Measurements from ENCODE around the gene MRNIP. TPM values are rescaled to one million over a fixed set of nuclear protein-coding genes. Genes with fewer than 3 reads are reported as not detected.

MRNIP gene
- polyA plus RNA-seq, 2 of the 4 experiments (the other 2 are of a cell fraction) = 21.4 to 29.7 TPM

GRCh38 chr5:179889885-179890284, 31.3 kb upstream of the MRNIP start:
- DNase-seq (ENCODE audit: low read depth in 1 of 2, low spot score in 1 of 2) (no peak), ATAC-seq (no peak), FAIRE-seq (no peak)
- CTCF ChIA-PET = interaction anchor here (0.6 to 0.9 kb wide), 2 partner anchors 11 to 398 kb away, joined by 3 to 4 read pairs; no protein-coding TSS in a partner anchor
- 91% methylated on average over 13 of the region's 13 CpGs for WGBS (ENCODE audit: missing lambda C conversion rate)
- H3K4me3 ChIP-seq = no peak overlapping the region
- TF ChIP-seq CHD2 (IDR thresholded peaks at IDR 0.05; ENCODE audit: low read length, partially characterized antibody) (no peak), JUN (IDR thresholded peaks at IDR 0.05) (no peak), RARB (CRISPR knock-in tag; IDR thresholded peaks at IDR 0.05) (no peak), ZC3H11A (IDR thresholded peaks at IDR 0.05) (no peak), HDAC2 (IDR thresholded peaks at IDR 0.05) (no peak), POLR2A (IDR thresholded peaks at IDR 0.05; ENCODE audit: low read length) (no peak)
- TF ChIP-seq, protein P1, sequence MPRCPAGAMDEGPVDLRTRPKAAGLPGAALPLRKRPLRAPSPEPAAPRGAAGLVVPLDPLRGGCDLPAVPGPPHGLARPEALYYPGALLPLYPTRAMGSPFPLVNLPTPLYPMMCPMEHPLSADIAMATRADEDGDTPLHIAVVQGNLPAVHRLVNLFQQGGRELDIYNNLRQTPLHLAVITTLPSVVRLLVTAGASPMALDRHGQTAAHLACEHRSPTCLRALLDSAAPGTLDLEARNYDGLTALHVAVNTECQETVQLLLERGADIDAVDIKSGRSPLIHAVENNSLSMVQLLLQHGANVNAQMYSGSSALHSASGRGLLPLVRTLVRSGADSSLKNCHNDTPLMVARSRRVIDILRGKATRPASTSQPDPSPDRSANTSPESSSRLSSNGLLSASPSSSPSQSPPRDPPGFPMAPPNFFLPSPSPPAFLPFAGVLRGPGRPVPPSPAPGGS (IDR thresholded peaks at IDR 0.05) = no peak
- no peak overlapping the region for H3K27ac ChIP-seq
- H3K9me3 ChIP-seq = peaks cover 12% of the 10 kb centered on the region; the same call in 2 of the 3 replicates
- H3K4me1 ChIP-seq = no peaks in the 10 kb centered on the region
- POLR2A ChIA-PET = no interaction called here
- H3K4me2 ChIP-seq = no peak overlapping the region

GRCh38 chr5:179887802-179888201, 29.2 kb upstream of the MRNIP start:
- FAIRE-seq = no peak
- 91% methylated on average over 6 of the region's 6 CpGs for WGBS (ENCODE audit: missing lambda C conversion rate)
- ATAC-seq = no peak

DNA sequence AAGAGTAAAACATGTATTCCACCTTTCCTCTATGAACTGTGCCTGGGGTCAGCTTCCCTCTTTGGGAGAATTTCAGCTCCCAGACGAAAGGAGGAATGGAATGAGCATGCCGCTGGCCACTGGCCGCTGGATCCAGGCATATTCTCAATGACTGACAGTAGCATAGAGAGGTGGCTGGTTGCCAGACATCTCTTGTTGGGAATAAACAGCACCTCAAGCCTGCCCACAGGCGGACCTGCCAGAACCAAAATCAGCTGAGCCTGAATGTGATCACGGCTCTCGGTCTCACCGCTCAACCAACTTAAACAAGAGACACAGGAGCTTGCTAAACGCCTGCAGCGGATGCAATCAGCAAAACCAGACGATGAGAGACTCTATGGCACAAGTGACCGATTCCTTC, 28.5 kb upstream of the MRNIP start:
- Histone ChIP-seq H3K4me3 (no peak overlapping the region), H3K27ac (no peak overlapping the region), H3K9me3 (peaks cover 40% of the 10 kb centered on the region), H3K4me2 (no peak overlapping the region), H3K4me1 (no peaks in the 10 kb centered on the region)
- ChIA-PET CTCF (interaction anchor here (1.1 kb wide), 1 partner anchor 36 kb away, joined by 4 read pairs; no protein-coding TSS in a partner anchor), POLR2A (no interaction called here)
- DNase-seq (ENCODE audit: low read depth in 1 of 2, low spot score in 1 of 2) (no peak), ATAC-seq (no peak), FAIRE-seq (no peak)
- WGBS (ENCODE audit: missing lambda C conversion rate) = 96% methylated on average over 11 of the region's 11 CpGs
- no peak for TF ChIP-seq POLR2A (IDR thresholded peaks at IDR 0.05; ENCODE audit: low read length)
- TF ChIP-seq NPAS2 (CRISPR knock-in tag; IDR thresholded peaks at IDR 0.05; ENCODE audit: borderline replicate concordance) = no peak
- TF ChIP-seq NR3C1 (IDR thresholded peaks at IDR 0.05) = no peak
- TF ChIP-seq FOXS1 (CRISPR knock-in tag; IDR thresholded peaks at IDR 0.05) = no peak
- TF ChIP-seq EHF (CRISPR knock-in tag; IDR thresholded peaks at IDR 0.05) = no peak
- TF ChIP-seq CBX8 (IDR thresholded peaks at IDR 0.05) = no peak
- no peak for TF ChIP-seq HDAC2 (IDR thresholded peaks at IDR 0.05)
- TF ChIP-seq MAZ (IDR thresholded peaks at IDR 0.05; ENCODE audit: borderline replicate concordance, low read depth, low read length) = no peak
- no peak for TF ChIP-seq HOXA7 (CRISPR knock-in tag; IDR thresholded peaks at IDR 0.05)
- TF ChIP-seq GATA3 (IDR thresholded peaks at IDR 0.05; ENCODE audit: borderline replicate concordance) = no peak
- no peak for TF ChIP-seq KDM5A (IDR thresholded peaks at IDR 0.05)
- TF ChIP-seq, protein P1 (IDR thresholded peaks at IDR 0.05) = no peak
- TF ChIP-seq, protein P2, sequence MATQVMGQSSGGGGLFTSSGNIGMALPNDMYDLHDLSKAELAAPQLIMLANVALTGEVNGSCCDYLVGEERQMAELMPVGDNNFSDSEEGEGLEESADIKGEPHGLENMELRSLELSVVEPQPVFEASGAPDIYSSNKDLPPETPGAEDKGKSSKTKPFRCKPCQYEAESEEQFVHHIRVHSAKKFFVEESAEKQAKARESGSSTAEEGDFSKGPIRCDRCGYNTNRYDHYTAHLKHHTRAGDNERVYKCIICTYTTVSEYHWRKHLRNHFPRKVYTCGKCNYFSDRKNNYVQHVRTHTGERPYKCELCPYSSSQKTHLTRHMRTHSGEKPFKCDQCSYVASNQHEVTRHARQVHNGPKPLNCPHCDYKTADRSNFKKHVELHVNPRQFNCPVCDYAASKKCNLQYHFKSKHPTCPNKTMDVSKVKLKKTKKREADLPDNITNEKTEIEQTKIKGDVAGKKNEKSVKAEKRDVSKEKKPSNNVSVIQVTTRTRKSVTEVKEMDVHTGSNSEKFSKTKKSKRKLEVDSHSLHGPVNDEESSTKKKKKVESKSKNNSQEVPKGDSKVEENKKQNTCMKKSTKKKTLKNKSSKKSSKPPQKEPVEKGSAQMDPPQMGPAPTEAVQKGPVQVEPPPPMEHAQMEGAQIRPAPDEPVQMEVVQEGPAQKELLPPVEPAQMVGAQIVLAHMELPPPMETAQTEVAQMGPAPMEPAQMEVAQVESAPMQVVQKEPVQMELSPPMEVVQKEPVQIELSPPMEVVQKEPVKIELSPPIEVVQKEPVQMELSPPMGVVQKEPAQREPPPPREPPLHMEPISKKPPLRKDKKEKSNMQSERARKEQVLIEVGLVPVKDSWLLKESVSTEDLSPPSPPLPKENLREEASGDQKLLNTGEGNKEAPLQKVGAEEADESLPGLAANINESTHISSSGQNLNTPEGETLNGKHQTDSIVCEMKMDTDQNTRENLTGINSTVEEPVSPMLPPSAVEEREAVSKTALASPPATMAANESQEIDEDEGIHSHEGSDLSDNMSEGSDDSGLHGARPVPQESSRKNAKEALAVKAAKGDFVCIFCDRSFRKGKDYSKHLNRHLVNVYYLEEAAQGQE (IDR thresholded peaks at IDR 0.05) = no peak
- no peak for TF ChIP-seq PHF8 (IDR thresholded peaks at IDR 0.05; ENCODE audit: borderline replicate concordance, low read depth)
- TF ChIP-seq JUNB (IDR thresholded peaks at IDR 0.05) = no peak
- TF ChIP-seq EP300 (IDR thresholded peaks at IDR 0.05) = no peak

More at GRCh38 chr5:179887802-179888201, 29.2 kb upstream of the MRNIP start:
- CTCF ChIA-PET = interaction anchor here (1.1 to 1.2 kb wide), 2 partner anchors 37 to 92 kb away, joined by 3 to 4 read pairs; no protein-coding TSS in a partner anchor
- Histone ChIP-seq H3K4me1 (no peaks in the 10 kb centered on the region), H3K27ac (no peak overlapping the region), H3K9me3 (peaks cover 33% of the 10 kb centered on the region), H3K4me2 (no peak overlapping the region), H3K4me3 (no peak overlapping the region)
- TF ChIP-seq SMC3 (IDR thresholded peaks at IDR 0.05) (no peak), GATA3 (IDR thresholded peaks at IDR 0.05; ENCODE audit: borderline replicate concordance) (no peak), MAZ (IDR thresholded peaks at IDR 0.05; ENCODE audit: borderline replicate concordance, low read depth, low read length) (no peak), RNF2 (IDR thresholded peaks at IDR 0.05; ENCODE audit: borderline replicate concordance, low read depth) (no peak), TP53 (CRISPR knock-in tag; IDR thresholded peaks at IDR 0.05) (no peak), FOXS1 (CRISPR knock-in tag; IDR thresholded peaks at IDR 0.05) (no peak)
- TF ChIP-seq, protein P3, sequence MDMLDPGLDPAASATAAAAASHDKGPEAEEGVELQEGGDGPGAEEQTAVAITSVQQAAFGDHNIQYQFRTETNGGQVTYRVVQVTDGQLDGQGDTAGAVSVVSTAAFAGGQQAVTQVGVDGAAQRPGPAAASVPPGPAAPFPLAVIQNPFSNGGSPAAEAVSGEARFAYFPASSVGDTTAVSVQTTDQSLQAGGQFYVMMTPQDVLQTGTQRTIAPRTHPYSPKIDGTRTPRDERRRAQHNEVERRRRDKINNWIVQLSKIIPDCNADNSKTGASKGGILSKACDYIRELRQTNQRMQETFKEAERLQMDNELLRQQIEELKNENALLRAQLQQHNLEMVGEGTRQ (IDR thresholded peaks at IDR 0.05) = no peak
- no peak for DNase-seq (ENCODE audit: low read depth in 1 of 2, low spot score in 1 of 2)
- POLR2A ChIA-PET = no interaction called here
